HEK293 (cell line): ENCODE data around the gene PHLDA1.

Source experiments
- CTCF ChIA-PET: fragments of 350-600 bp; formaldehyde crosslinking; extraction: SDS; loops from one replicate; lab custom pipeline; 2021; ENCODE audit warnings: antibody characterized with exemption; lab: Yijun Ruan, JAX
- POLR2A ChIA-PET: fragments of 300-600 bp; formaldehyde crosslinking; extraction: SDS; loops from one replicate; lab custom pipeline; 2020; ENCODE audit warnings: antibody characterized with exemption, inconsistent platforms; lab: Yijun Ruan, JAX
- H3K27ac ChIP-seq: fragments of 200-500 bp; sonication (Bioruptor generic); 2 replicates; pipeline ENCODE4 v1.5.1; 2014; ENCODE audit warnings: low read depth, low read length, control low read depth, inconsistent platforms; ENCODE audit errors: extremely low read depth
- H3K36me3 ChIP-seq, 2 experiments: fragments of 200-500 bp in 1 of 2; sonication (Bioruptor generic) in 1 of 2; 1 replicate in 1 of 2; 2 replicates in 1 of 2; pipeline ENCODE4 v1.5.1; 2014 to 2017; ENCODE audit warnings: inconsistent platforms in 2 of 2, low read length in 2 of 2; ENCODE audit not compliant: control insufficient read depth in 2 of 2, insufficient read depth in 1 of 2
- H3K4me1 ChIP-seq: fragments of 200-500 bp; sonication (Bioruptor generic); 2 replicates; pipeline ENCODE4 v1.5.1; 2014; ENCODE audit warnings: mild to moderate bottlenecking, low read length, inconsistent platforms; ENCODE audit not compliant: control insufficient read depth, insufficient read depth
- H3K4me3 ChIP-seq: 2 replicates; pipeline ENCODE4 v1.5.1; 2011; ENCODE audit warnings: low read depth, mild to moderate bottlenecking, control low read depth, low read length, moderate library complexity
- H3K9me3 ChIP-seq: fragments of 200-500 bp; sonication (Bioruptor generic); 2 replicates; pipeline ENCODE4 v1.5.1; 2014; ENCODE audit warnings: low read depth, low read length, inconsistent platforms; ENCODE audit not compliant: control insufficient read depth, insufficient read depth
- BCL11B ChIP-seq: fragments of 450-650 bp; formaldehyde crosslinking; IDR thresholded peaks from 2 replicates; pipeline ENCODE4 v1.5.1; 2016; ENCODE audit warnings: low read depth, missing biosample characterization, missing genetic modification characterization
- EGR2 ChIP-seq: fragments of 450-650 bp; formaldehyde crosslinking; IDR thresholded peaks from 2 replicates; pipeline ENCODE4 v1.5.1; 2016; ENCODE audit warnings: low read depth, missing biosample characterization, missing genetic modification characterization
- FEZF1 ChIP-seq: fragments of 450-650 bp; formaldehyde crosslinking; IDR thresholded peaks from 2 replicates; pipeline ENCODE4 v1.5.1; 2016; ENCODE audit warnings: missing biosample characterization, missing genetic modification characterization
- KLF16 ChIP-seq: fragments of 450-650 bp; formaldehyde crosslinking; IDR thresholded peaks from 2 replicates; pipeline ENCODE4 v1.5.1; 2017; ENCODE audit warnings: missing biosample characterization, missing genetic modification characterization
- PRDM1 ChIP-seq: fragments of 450-650 bp; formaldehyde crosslinking; IDR thresholded peaks from 2 replicates; pipeline ENCODE4; 2016; ENCODE audit warnings: missing biosample characterization, missing genetic modification characterization
- PRDM6 ChIP-seq: fragments of 450-650 bp; formaldehyde crosslinking; IDR thresholded peaks from 2 replicates; pipeline ENCODE4 v1.5.1; 2017; ENCODE audit warnings: missing biosample characterization, missing genetic modification characterization
- SETDB1 ChIP-seq: IDR thresholded peaks from one replicate; pipeline ENCODE4 v1.6.1; 2017; ENCODE audit warnings: mild to moderate bottlenecking, low read length, moderate library complexity, mixed read lengths; ENCODE audit not compliant: insufficient read length
- ZFP41 ChIP-seq: fragments of 450-650 bp; formaldehyde crosslinking; IDR thresholded peaks from 2 replicates; pipeline ENCODE4 v1.5.1; 2016; ENCODE audit warnings: missing biosample characterization, missing genetic modification characterization, borderline replicate concordance
- ZNF133 ChIP-seq: fragments of 450-650 bp; formaldehyde crosslinking; IDR thresholded peaks from 2 replicates; pipeline ENCODE4 v1.5.1; 2016; ENCODE audit warnings: missing biosample characterization, missing genetic modification characterization
- ZNF148 ChIP-seq: fragments of 450-650 bp; formaldehyde crosslinking; IDR thresholded peaks from 2 replicates; pipeline ENCODE4 v1.5.0; 2017; ENCODE audit warnings: missing biosample characterization, missing genetic modification characterization, borderline replicate concordance
- ZNF169 ChIP-seq: fragments of 450-650 bp; formaldehyde crosslinking; IDR thresholded peaks from 2 replicates; pipeline ENCODE4 v1.5.1; 2016; ENCODE audit warnings: missing biosample characterization, missing genetic modification characterization
- ZNF175 ChIP-seq: fragments of 450-650 bp; formaldehyde crosslinking; IDR thresholded peaks from 2 replicates; pipeline ENCODE4 v1.5.1; 2016; ENCODE audit warnings: missing biosample characterization, missing genetic modification characterization
- ZNF211 ChIP-seq: fragments of 450-650 bp; formaldehyde crosslinking; IDR thresholded peaks from 2 replicates; pipeline ENCODE4 v1.5.1; 2016; ENCODE audit warnings: low read depth, missing biosample characterization, missing genetic modification characterization
- ZNF280C ChIP-seq: fragments of 450-650 bp; formaldehyde crosslinking; IDR thresholded peaks from 2 replicates; pipeline ENCODE4 v1.5.1; 2016; ENCODE audit warnings: missing biosample characterization, missing genetic modification characterization
- ZNF324 ChIP-seq: fragments of 450-650 bp; formaldehyde crosslinking; IDR thresholded peaks from 2 replicates; pipeline ENCODE4 v1.5.1; 2016; ENCODE audit warnings: missing biosample characterization, missing genetic modification characterization
- ZNF473 ChIP-seq: fragments of 450-650 bp; formaldehyde crosslinking; IDR thresholded peaks from 2 replicates; pipeline ENCODE4 v1.5.1; 2017; ENCODE audit warnings: missing biosample characterization, missing genetic modification characterization
- ZNF48 ChIP-seq: fragments of 450-650 bp; formaldehyde crosslinking; IDR thresholded peaks from 2 replicates; pipeline ENCODE4 v1.5.1; 2016; ENCODE audit warnings: missing biosample characterization, missing genetic modification characterization
- ZNF596 ChIP-seq: fragments of 450-650 bp; IDR thresholded peaks from 2 replicates; pipeline ENCODE4 v1.5.0; 2018; ENCODE audit warnings: missing biosample characterization, mild to moderate bottlenecking, missing genetic modification characterization, moderate library complexity
- ZNF660 ChIP-seq: fragments of 450-650 bp; IDR thresholded peaks from 2 replicates; pipeline ENCODE4 v1.5.1; 2018; ENCODE audit warnings: missing biosample characterization, mild to moderate bottlenecking, missing genetic modification characterization
- ZNF677 ChIP-seq: fragments of 450-650 bp; IDR thresholded peaks from 2 replicates; pipeline ENCODE4 v1.5.0; 2018; ENCODE audit warnings: missing biosample characterization, mild to moderate bottlenecking, missing genetic modification characterization, moderate library complexity
- ZNF777 ChIP-seq: fragments of 450-650 bp; formaldehyde crosslinking; IDR thresholded peaks from 2 replicates; pipeline ENCODE4 v1.5.1; 2017; ENCODE audit warnings: missing biosample characterization, missing genetic modification characterization, borderline replicate concordance
- TF ChIP-seq, protein P1 (sequence below): fragments of 450-650 bp; formaldehyde crosslinking; IDR thresholded peaks from 2 replicates; pipeline ENCODE4 v1.5.1; 2016; ENCODE audit warnings: missing biosample characterization, missing genetic modification characterization
- TF ChIP-seq, protein P2 (sequence below): fragments of 450-650 bp; formaldehyde crosslinking; IDR thresholded peaks from 2 replicates; pipeline ENCODE4 v1.5.1; 2016; ENCODE audit warnings: missing biosample characterization, missing genetic modification characterization
- TF ChIP-seq, protein P3 (sequence below): fragments of 450-650 bp; formaldehyde crosslinking; IDR thresholded peaks from 2 replicates; pipeline ENCODE4 v1.5.1; 2016; ENCODE audit warnings: missing biosample characterization, missing genetic modification characterization

Gene PHLDA1

DNA sequence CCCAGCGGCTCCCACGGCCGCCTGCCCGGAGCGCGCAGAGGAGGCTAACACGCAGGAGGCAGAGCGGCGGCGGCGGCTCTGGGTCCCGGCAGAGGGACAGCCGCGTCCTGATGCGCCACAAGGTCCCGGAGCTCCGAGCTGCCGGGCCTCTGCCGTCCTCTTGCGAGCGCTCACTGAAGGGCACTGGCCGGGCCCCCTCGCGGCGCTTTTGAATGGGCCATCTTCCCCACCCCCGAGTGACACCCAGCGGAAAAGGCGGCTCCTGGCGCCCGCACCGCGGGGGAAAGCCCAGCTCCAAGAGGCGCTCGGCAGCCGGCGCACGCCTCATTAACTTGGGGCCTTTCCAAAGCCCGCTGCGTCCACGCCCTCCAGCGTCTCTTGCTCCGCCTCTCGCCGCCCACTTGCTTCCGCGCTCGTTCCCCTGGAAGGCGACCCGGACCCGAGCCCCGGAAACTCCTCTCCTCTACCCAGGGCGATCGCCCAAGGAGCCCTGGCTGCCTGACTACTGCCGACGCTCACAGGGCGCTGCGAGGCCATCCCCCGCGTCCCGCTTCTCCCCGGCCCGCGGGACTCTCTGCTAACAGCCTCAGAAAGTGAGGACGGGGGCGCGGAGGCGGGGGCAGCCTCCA is at the start of gene PHLDA1:
Gene PHLDA1, minus strand, starts transcription at position 363 of the 629 bp plus-strand sequence.
- CTCF ChIA-PET = interaction anchor here (0.6 to 5.0 kb wide), 9 partner anchors 16 to 547 kb away, joined by 3 to 43 read pairs (median 4); no protein-coding TSS in a partner anchor
- peak within 1 kb of the TSS; percentile 77 for H3K4me3 ChIP-seq
- no peaks in the 10 kb centered on the region; the same call in 1 of the 2 replicates for H3K4me1 ChIP-seq
- TF ChIP-seq ZNF175 (tag by site-specific recombination) (no peak), ZNF596 (no peak; the same call in 1 of the 2 replicates), ZNF211 (tag by site-specific recombination) (no peak), PRDM1 (tag by site-specific recombination) (0 out of 2 replicates have a peak, but pooled peaks have one; percentile 20), BCL11B (tag by site-specific recombination) (no peak), KLF16 (tag by site-specific recombination) (peak; percentile 70), ZNF48 (no peak), ZNF777 (no peak), PRDM6 (tag by site-specific recombination) (no peak), ZNF324 (tag by site-specific recombination) (no peak), ZNF169 (tag by site-specific recombination) (no peak), EGR2 (tag by site-specific recombination) (peak; percentile 87), ZNF280C (tag by site-specific recombination) (no peak), ZNF677 (no peak), ZNF473 (no peak), ZNF133 (tag by site-specific recombination) (no peak), ZNF148 (tag by site-specific recombination) (no peak), FEZF1 (tag by site-specific recombination) (peak; percentile 88), ZFP41 (tag by site-specific recombination) (no peak), ZNF660 (tag by site-specific recombination) (peak; percentile 70), SETDB1 (no peak)
- TF ChIP-seq, protein P1, sequence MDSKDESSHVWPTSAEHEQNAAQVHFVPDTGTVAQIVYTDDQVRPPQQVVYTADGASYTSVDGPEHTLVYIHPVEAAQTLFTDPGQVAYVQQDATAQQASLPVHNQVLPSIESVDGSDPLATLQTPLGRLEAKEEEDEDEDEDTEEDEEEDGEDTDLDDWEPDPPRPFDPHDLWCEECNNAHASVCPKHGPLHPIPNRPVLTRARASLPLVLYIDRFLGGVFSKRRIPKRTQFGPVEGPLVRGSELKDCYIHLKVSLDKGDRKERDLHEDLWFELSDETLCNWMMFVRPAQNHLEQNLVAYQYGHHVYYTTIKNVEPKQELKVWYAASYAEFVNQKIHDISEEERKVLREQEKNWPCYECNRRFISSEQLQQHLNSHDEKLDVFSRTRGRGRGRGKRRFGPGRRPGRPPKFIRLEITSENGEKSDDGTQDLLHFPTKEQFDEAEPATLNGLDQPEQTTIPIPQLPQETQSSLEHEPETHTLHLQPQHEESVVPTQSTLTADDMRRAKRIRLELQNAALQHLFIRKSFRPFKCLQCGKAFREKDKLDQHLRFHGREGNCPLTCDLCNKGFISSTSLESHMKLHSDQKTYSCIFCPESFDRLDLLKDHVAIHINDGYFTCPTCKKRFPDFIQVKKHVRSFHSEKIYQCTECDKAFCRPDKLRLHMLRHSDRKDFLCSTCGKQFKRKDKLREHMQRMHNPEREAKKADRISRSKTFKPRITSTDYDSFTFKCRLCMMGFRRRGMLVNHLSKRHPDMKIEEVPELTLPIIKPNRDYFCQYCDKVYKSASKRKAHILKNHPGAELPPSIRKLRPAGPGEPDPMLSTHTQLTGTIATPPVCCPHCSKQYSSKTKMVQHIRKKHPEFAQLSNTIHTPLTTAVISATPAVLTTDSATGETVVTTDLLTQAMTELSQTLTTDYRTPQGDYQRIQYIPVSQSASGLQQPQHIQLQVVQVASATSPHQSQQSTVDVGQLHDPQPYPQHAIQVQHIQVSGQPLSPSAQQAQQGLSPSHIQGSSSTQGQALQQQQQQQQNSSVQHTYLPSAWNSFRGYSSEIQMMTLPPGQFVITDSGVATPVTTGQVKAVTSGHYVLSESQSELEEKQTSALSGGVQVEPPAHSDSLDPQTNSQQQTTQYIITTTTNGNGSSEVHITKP (tag by site-specific recombination) = peak; percentile 57
- TF ChIP-seq, protein P2, sequence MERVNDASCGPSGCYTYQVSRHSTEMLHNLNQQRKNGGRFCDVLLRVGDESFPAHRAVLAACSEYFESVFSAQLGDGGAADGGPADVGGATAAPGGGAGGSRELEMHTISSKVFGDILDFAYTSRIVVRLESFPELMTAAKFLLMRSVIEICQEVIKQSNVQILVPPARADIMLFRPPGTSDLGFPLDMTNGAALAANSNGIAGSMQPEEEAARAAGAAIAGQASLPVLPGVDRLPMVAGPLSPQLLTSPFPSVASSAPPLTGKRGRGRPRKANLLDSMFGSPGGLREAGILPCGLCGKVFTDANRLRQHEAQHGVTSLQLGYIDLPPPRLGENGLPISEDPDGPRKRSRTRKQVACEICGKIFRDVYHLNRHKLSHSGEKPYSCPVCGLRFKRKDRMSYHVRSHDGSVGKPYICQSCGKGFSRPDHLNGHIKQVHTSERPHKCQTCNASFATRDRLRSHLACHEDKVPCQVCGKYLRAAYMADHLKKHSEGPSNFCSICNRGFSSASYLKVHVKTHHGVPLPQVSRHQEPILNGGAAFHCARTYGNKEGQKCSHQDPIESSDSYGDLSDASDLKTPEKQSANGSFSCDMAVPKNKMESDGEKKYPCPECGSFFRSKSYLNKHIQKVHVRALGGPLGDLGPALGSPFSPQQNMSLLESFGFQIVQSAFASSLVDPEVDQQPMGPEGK (tag by site-specific recombination) = peak; percentile 86
- TF ChIP-seq, protein P3, sequence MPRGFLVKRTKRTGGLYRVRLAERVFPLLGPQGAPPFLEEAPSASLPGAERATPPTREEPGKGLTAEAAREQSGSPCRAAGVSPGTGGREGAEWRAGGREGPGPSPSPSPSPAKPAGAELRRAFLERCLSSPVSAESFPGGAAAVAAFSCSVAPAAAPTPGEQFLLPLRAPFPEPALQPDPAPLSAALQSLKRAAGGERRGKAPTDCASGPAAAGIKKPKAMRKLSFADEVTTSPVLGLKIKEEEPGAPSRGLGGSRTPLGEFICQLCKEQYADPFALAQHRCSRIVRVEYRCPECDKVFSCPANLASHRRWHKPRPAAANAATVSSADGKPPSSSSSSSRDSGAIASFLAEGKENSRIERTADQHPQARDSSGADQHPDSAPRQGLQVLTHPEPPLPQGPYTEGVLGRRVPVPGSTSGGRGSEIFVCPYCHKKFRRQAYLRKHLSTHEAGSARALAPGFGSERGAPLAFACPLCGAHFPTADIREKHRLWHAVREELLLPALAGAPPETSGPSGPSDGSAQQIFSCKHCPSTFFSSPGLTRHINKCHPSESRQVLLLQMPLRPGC = no peak

More for the DNA sequence above, at the start of gene PHLDA1:
- POLR2A ChIA-PET = interaction anchor here (0.6 to 1.8 kb wide), 20 partner anchors 9 to 527 kb away, joined by 3 to 9 read pairs (median 4); partner anchors contain the start of genes BBS10, NAP1L1 and OSBPL8
- Histone ChIP-seq H3K27ac (peak within 1 kb of the TSS; percentile 86), H3K36me3 (no peaks in the 10 kb centered on the region), H3K9me3 (no peaks in the 10 kb centered on the region)
